22Rv1 (cell line): ENCODE data around the gene JMJD6.
"Not testable (repeated sequence)": the region's sequence is repeated elsewhere in the genome, so short reads cannot be mapped to it uniquely, and the experiment has no call there.

Experiments used
- H3K27ac ChIP-seq: fragments of 450-650 bp; 2 replicates; pipeline ENCODE4 v1.5.1; 2017
- CTCF ChIP-seq: fragments of 450-650 bp; IDR thresholded peaks from 2 replicates; pipeline ENCODE4 v1.5.1; 2017; ENCODE audit warnings: mild to moderate bottlenecking
- ZFX ChIP-seq: fragments of 450-650 bp; IDR thresholded peaks from 2 replicates; pipeline ENCODE4 v1.6.1; 2017; ENCODE audit warnings: antibody characterized with exemption, borderline replicate concordance

JMJD6 gene

GRCh38 chr17:76753061-76753961, 26.9 kb upstream of the JMJD6 start:
- H3K27ac ChIP-seq = no peak overlapping the region
- TF ChIP-seq CTCF = no peak
- no peak for TF ChIP-seq ZFX

- TF ChIP-seq CTCF = no peak
- TF ChIP-seq ZFX = no peak
- no peak overlapping the region for H3K27ac ChIP-seq
Measured at GRCh38 chr17:76752006-76752405, 25.6 kb upstream of the JMJD6 start.

- no peak overlapping the region for H3K27ac ChIP-seq
- no peak for TF ChIP-seq ZFX
- no peak for TF ChIP-seq CTCF
Measured at GRCh38 chr17:76751416-76751993, 25.1 kb upstream of the JMJD6 start.

GRCh38 chr17:76748657-76749056, 22.3 kb upstream of the JMJD6 start:
- no peak overlapping the region for H3K27ac ChIP-seq
- TF ChIP-seq ZFX (no peak), CTCF (no peak)

- TF ChIP-seq ZFX (no peak), CTCF (no peak)
- H3K27ac ChIP-seq = no peak overlapping the region
Measured at GRCh38 chr17:76747716-76748363, 21.4 kb upstream of the JMJD6 start.

- not testable (repeated sequence) for H3K27ac ChIP-seq
Measured at GRCh38 chr17:76745785-76746184, 19.4 kb upstream of the JMJD6 start.

- TF ChIP-seq CTCF (no peak), ZFX (no peak)
- no peak overlapping the region for H3K27ac ChIP-seq
Measured at GRCh38 chr17:76744747-76745146, 18.3 kb upstream of the JMJD6 start.
